Endodermal cell (in vitro differentiated cells): ENCODE measurements around the gene CAV1. TPM values are rescaled to one million over a fixed set of nuclear protein-coding genes. Genes with fewer than 3 reads are reported as not detected.

Experiments
- DNase-seq: peaks from one replicate; pipeline ENCODE4 v3.0.0-alpha.2; 2017
- H3K27ac ChIP-seq: 2 replicates; pipeline ENCODE4 v1.5.1; 2013; ENCODE audit warnings: mild to moderate bottlenecking, low read depth, low read length, moderate library complexity
- H3K27me3 ChIP-seq: 2 replicates; pipeline ENCODE4 v1.6.1; 2013; ENCODE audit warnings: mild to moderate bottlenecking, low read length, moderate library complexity; ENCODE audit not compliant: insufficient read depth, control insufficient read depth, poor library complexity, severe bottlenecking
- H3K36me3 ChIP-seq: 2 replicates; pipeline ENCODE4 v1.7.0; 2013; ENCODE audit warnings: mild to moderate bottlenecking, low read length, moderate library complexity; ENCODE audit not compliant: control insufficient read depth, insufficient read depth
- H3K4me1 ChIP-seq: one replicate; pipeline ENCODE4 v1.7.0; 2013; ENCODE audit warnings: low read length; ENCODE audit not compliant: control insufficient read depth, insufficient read depth
- H3K4me3 ChIP-seq: 2 replicates; pipeline ENCODE4 v1.5.1; 2013; ENCODE audit warnings: mild to moderate bottlenecking, low read length, moderate library complexity
- H3K9ac ChIP-seq: 2 replicates; pipeline ENCODE4 v1.6.1; 2013; ENCODE audit warnings: mild to moderate bottlenecking, low read length, moderate library complexity; ENCODE audit not compliant: poor library complexity, severe bottlenecking; ENCODE audit errors: extremely low read depth
- H3K9me3 ChIP-seq: 2 replicates; pipeline ENCODE4 v1.6.1; 2013; ENCODE audit warnings: mild to moderate bottlenecking, low read length, moderate library complexity; ENCODE audit not compliant: control insufficient read depth
- H3K27ac Mint-ChIP-seq: 2 replicates; pipeline ENCODE4 v1.8.0; 2020; ENCODE audit warnings: mixed read lengths
- H3K27me3 Mint-ChIP-seq: 2 replicates; pipeline ENCODE4 v1.8.0; 2021; ENCODE audit warnings: mild to moderate bottlenecking, mixed read lengths; ENCODE audit not compliant: insufficient read depth
- H3K36me3 Mint-ChIP-seq: 2 replicates; pipeline ENCODE4 v1.8.0; 2020; ENCODE audit warnings: low read depth, mixed read lengths
- H3K4me1 Mint-ChIP-seq: 2 replicates; pipeline ENCODE4 v1.8.0; 2020; ENCODE audit warnings: mixed read lengths
- H3K4me3 Mint-ChIP-seq: 2 replicates; pipeline ENCODE4 v1.8.0; 2020; ENCODE audit warnings: mild to moderate bottlenecking, moderate library complexity, mixed read lengths
- H3K9me3 Mint-ChIP-seq: 2 replicates; pipeline ENCODE4 v1.8.0; 2020; ENCODE audit warnings: mild to moderate bottlenecking, mixed read lengths
- CTCF ChIP-seq: fragments of 200-600 bp; sonication (generic); conservative IDR thresholded peaks from 2 replicates; pipeline ENCODE4 v1.5.0; 2021; ENCODE audit warnings: antibody characterized with exemption, mild to moderate bottlenecking
- WGBS, 2 experiments: methylation state at CpG; one replicate each; pipeline versions ENCODE4 v1.1.5 to v1.1.7; 2013; ENCODE audit warnings: missing lambda C conversion rate in 2 of 2, mixed read lengths in 1 of 2; ENCODE audit not compliant: insufficient coverage in 1 of 2, insufficient read length in 1 of 2; 5-methylcytosine and 5-hydroxymethylcytosine counted together
- total RNA-seq, 2 donors: library from RNA; stranded (reverse); fragmentation: NEBNext Ultra II Directional in 1 of 2; extraction: Animal tissue kit (Norgen Biotek cat#: 25700) in 1 of 2; gene quantifications; 2 replicates in 1 of 2; 3 replicates in 1 of 2; pipeline ENCODE4 v1.2.1, GENCODE V29; 2021

Gene CAV1
- total RNA-seq, 2 donors from 2014 or later: 4.9 to 8.8 TPM

GRCh38 chr7:116579322-116579721 is 54.5 kb downstream of the CAV1 start:
- H3K4me1 ChIP-seq: peaks cover 8% of the 10 kb centered on the region
- peaks cover 5% of the 10 kb centered on the region for H3K9me3 Mint-ChIP-seq
- no peaks in the 10 kb centered on the region for H3K36me3 Mint-ChIP-seq

DNA sequence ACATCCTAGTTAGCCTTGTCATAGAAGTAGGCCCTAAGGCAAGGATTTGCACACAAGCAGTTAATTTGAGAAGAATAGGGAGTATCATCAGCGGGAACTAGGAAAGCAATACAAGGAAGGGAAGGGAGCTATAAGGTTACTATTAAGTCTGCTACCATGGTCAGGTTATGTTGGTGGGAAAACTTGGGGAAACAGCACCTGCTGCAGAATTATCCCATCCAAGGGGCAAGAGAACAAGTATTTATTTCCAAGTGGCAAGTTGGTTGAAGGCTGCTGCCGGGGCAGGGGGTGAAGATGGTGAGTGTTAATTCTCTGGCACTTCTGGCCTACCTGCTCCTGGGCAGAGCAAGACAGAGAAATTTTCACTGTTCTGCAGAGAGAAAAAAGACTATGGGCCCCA is 55.0 kb downstream of the CAV1 start:
- Histone ChIP-seq H3K27ac (no peak overlapping the region), H3K4me1 (peaks cover 8% of the 10 kb centered on the region), H3K27me3 (no peaks in the 10 kb centered on the region), H3K9ac (no peak overlapping the region), H3K9me3 (peaks cover 8% of the 10 kb centered on the region), H3K4me3 (no peak overlapping the region), H3K36me3 (no peaks in the 10 kb centered on the region)
- no peak for DNase-seq
- no peak for TF ChIP-seq CTCF
- peaks cover 6% of the 10 kb centered on the region for H3K4me1 Mint-ChIP-seq
- H3K36me3 Mint-ChIP-seq: no peaks in the 10 kb centered on the region
- H3K9me3 Mint-ChIP-seq: peaks cover 5% of the 10 kb centered on the region
- H3K4me3 Mint-ChIP-seq: no peak overlapping the region
- no peaks in the 10 kb centered on the region for H3K27me3 Mint-ChIP-seq
- H3K27ac Mint-ChIP-seq: no peak overlapping the region
- WGBS, 2 experiments: 93 to 100% methylated on average over 1 to 2 of the region's 2 CpGs

More at GRCh38 chr7:116579322-116579721, 54.5 kb downstream of the CAV1 start:
- no peak overlapping the region for H3K4me3 ChIP-seq
- no peaks in the 10 kb centered on the region for H3K27me3 ChIP-seq
- peaks cover 8% of the 10 kb centered on the region for H3K9me3 ChIP-seq
- peaks cover 6% of the 10 kb centered on the region for H3K4me1 Mint-ChIP-seq
- H3K36me3 ChIP-seq: no peaks in the 10 kb centered on the region
- no peak overlapping the region for H3K9ac ChIP-seq
- WGBS, 2 experiments: no CpG with 5 or more reads among the region's 1 CpG
- no peak for TF ChIP-seq CTCF
- no peak overlapping the region for H3K4me3 Mint-ChIP-seq
- no peak overlapping the region for H3K27ac ChIP-seq
- H3K27me3 Mint-ChIP-seq: no peaks in the 10 kb centered on the region
- no peak for DNase-seq
- H3K27ac Mint-ChIP-seq: no peak overlapping the region

DNA sequence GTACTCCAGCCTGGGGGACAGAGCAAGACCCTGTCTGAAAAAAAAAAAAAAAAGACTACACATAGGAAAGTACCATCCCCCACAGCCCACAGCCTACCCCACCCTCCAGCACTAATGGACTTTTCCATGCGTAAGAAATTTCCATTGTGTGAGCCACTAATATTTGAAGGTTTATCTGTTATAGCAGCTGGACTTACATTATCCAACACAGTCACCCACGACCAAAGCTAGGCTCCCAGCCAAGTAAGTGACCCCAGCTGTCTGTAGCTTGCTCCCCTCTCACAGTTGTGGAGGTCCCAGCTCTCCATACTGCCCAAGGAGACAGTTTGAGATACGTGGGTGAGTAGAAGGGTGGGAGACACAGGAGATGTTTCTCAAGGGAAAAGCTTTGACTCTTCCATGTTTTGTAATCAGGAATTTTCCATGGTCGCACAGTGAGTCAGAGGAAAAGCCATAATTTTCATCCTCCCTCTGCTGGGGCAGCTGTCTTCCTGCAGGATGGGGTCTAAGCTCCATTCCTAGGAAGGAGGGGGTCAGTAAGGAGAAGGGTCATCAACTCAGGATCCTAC is 57.4 kb downstream of the CAV1 start:
- H3K4me1 Mint-ChIP-seq: peaks cover under 1% of the 10 kb centered on the region
- peaks cover 1% of the 10 kb centered on the region for H3K4me1 ChIP-seq
- H3K9me3 ChIP-seq: peaks cover 8% of the 10 kb centered on the region
- H3K9ac ChIP-seq: no peak overlapping the region
- no peaks in the 10 kb centered on the region for H3K27me3 ChIP-seq
- H3K9me3 Mint-ChIP-seq: peaks cover 5% of the 10 kb centered on the region
- H3K27me3 Mint-ChIP-seq: no peaks in the 10 kb centered on the region
- no peak overlapping the region for H3K27ac Mint-ChIP-seq
- no peak overlapping the region for H3K4me3 ChIP-seq
- no peak for DNase-seq
- no peaks in the 10 kb centered on the region for H3K36me3 ChIP-seq
- H3K4me3 Mint-ChIP-seq: no peak overlapping the region
- no peak overlapping the region for H3K27ac ChIP-seq
- WGBS, 2 experiments: 88 to 100% methylated on average over 2 to 4 of the region's 4 CpGs
- peak; percentile 21 for TF ChIP-seq CTCF
- H3K36me3 Mint-ChIP-seq: no peaks in the 10 kb centered on the region
